H1 (cell line): ENCODE measurements around the gene ALDH4A1. TPM values are rescaled to one million over a fixed set of nuclear protein-coding genes. Genes with fewer than 3 reads are reported as not detected.

ENCODE experiments used
- ATF3 ChIP-seq: IDR thresholded peaks from 2 replicates; pipeline ENCODE4 v1.6.1; 2011; ENCODE audit warnings: low read depth, mild to moderate bottlenecking, low read length; ENCODE audit not compliant: insufficient read depth
- BACH1 ChIP-seq: IDR thresholded peaks from 2 replicates; pipeline ENCODE4 v1.6.1; 2012; ENCODE audit warnings: low read length, improper control_type of control experiment
- CTCF ChIP-seq, 3 experiments: IDR thresholded peaks; 1 replicate in 2 of 3; 2 replicates in 1 of 3; pipeline versions ENCODE4 v1.5.1 to v1.6.1; 2011; ENCODE audit warnings: low read length in 3 of 3, mild to moderate bottlenecking in 3 of 3, inconsistent platforms in 2 of 3, low read depth in 1 of 3, moderate library complexity in 1 of 3; ENCODE audit not compliant: insufficient read depth in 1 of 3; ENCODE audit errors: control extremely low read depth in 1 of 3
- E2F6 ChIP-seq: IDR thresholded peaks from 2 replicates; pipeline ENCODE4 v1.6.1; 2012; ENCODE audit warnings: inconsistent platforms
- GABPA ChIP-seq: IDR thresholded peaks from 2 replicates; pipeline ENCODE4 v1.6.1; 2011; ENCODE audit warnings: mild to moderate bottlenecking, low read length, moderate library complexity, borderline replicate concordance; ENCODE audit not compliant: insufficient read depth
- HDAC2 ChIP-seq, 2 experiments: fragments of 300-600 bp in 1 of 2; sonication (generic) in 1 of 2; IDR thresholded peaks; 2 replicates each; pipeline ENCODE4 v1.6.1; 2011 to 2012; ENCODE audit warnings: low read depth in 2 of 2, low read length in 2 of 2, mild to moderate bottlenecking in 2 of 2, moderate library complexity in 2 of 2, borderline replicate concordance in 1 of 2, inconsistent platforms in 1 of 2
- KDM1A ChIP-seq: fragments of 200-600, 300-600 bp; sonication (generic); IDR thresholded peaks from 2 replicates; pipeline ENCODE4 v1.7.1; 2016; ENCODE audit warnings: mild to moderate bottlenecking, low read length, borderline replicate concordance
- KDM4A ChIP-seq: IDR thresholded peaks from one replicate; pipeline ENCODE4 v1.7.1; 2012; ENCODE audit warnings: low read depth, mild to moderate bottlenecking, moderate library complexity, low read length, inconsistent platforms; ENCODE audit not compliant: severe bottlenecking
- POLR2A ChIP-seq, 2 experiments: IDR thresholded peaks; 1 replicate in 1 of 2; 2 replicates in 1 of 2; pipeline ENCODE4 v1.6.1; 2011; ENCODE audit warnings: low read depth in 2 of 2, low read length in 2 of 2, mild to moderate bottlenecking in 2 of 2; ENCODE audit errors: control extremely low read depth in 1 of 2
- RXRA ChIP-seq: IDR thresholded peaks from 2 replicates; pipeline ENCODE4 v1.6.1; 2011; ENCODE audit warnings: low read depth, mild to moderate bottlenecking, low read length, moderate library complexity; ENCODE audit not compliant: insufficient read depth
- SIN3A ChIP-seq, 2 experiments: IDR thresholded peaks in 1 of 2; conservative IDR thresholded peaks in 1 of 2; 2 replicates each; pipeline ENCODE4 v1.6.1; 2011 to 2012; ENCODE audit warnings: low read length in 2 of 2, improper control_type of control experiment in 1 of 2, low read depth in 1 of 2, mild to moderate bottlenecking in 1 of 2
- SP1 ChIP-seq: IDR thresholded peaks from 2 replicates; pipeline ENCODE4 v1.6.1; 2011; ENCODE audit warnings: low read depth, low read length
- SUZ12 ChIP-seq: fragments of 200-600 bp; sonication (generic); IDR thresholded peaks from 2 replicates; pipeline ENCODE4 v1.6.1; 2012; ENCODE audit warnings: mild to moderate bottlenecking, inconsistent platforms, low read length, moderate library complexity, mixed read lengths
- TAF1 ChIP-seq: IDR thresholded peaks from 2 replicates; pipeline ENCODE4 v1.6.1; 2011; ENCODE audit warnings: mild to moderate bottlenecking, low read depth, low read length
- TBP ChIP-seq: IDR thresholded peaks from 2 replicates; pipeline ENCODE4 v1.6.1; 2011; ENCODE audit warnings: low read depth, low read length, improper control_type of control experiment
- TEAD4 ChIP-seq: IDR thresholded peaks from 2 replicates; pipeline ENCODE4 v1.6.1; 2012; ENCODE audit warnings: low read depth, low read length, inconsistent platforms, mixed read lengths
- YY1 ChIP-seq: IDR thresholded peaks from 2 replicates; pipeline ENCODE4 v1.6.1; 2011; ENCODE audit warnings: low read depth, mild to moderate bottlenecking, low read length
- polyA plus RNA-seq, 7 experiments: library from polyadenylated mRNA; depleted of rRNA in 3 of 7; stranded (reverse) in 5 of 7; unstranded in 2 of 7; fragments of >200 nt in 5 of 7; fragments of 200-250 nt in 2 of 7; gene quantifications; 1 replicate in 5 of 7; 2 replicates in 1 of 7; 4 replicates in 1 of 7; pipeline versions ENCODE4 v1.2.1 to v1.2.3, GENCODE V29; 2011 to 2013; ENCODE audit warnings: missing spikeins in 2 of 7, mixed read lengths in 2 of 7
- total RNA-seq: library from RNA; stranded (reverse); fragmentation: NEBNext Ultra II Directional; extraction: Animal tissue kit (Norgen Biotek cat#: 25700); gene quantifications from 2 replicates; pipeline ENCODE4 v1.2.1, GENCODE V29; 2021

Gene ALDH4A1
- total and polyA plus RNA-seq, 2 of the 8 experiments (the other 6 are each of a cell fraction or from before 2014, with no cell fraction given), result 30.3 to 35.9 TPM

GRCh38 chr1:18913065-18913835 is 10.9 kb upstream of the ALDH4A1 start (continued):
- TF ChIP-seq SUZ12 (no peak), POLR2A (IDR thresholded peaks at IDR 0.05; ENCODE audit: control extremely low read depth in 1 of 2, low read depth in 2 of 2, low read length in 2 of 2) (no peak), BACH1 (no peak), RXRA (no peak), CTCF (IDR thresholded peaks at IDR 0.05; ENCODE audit: control extremely low read depth in 1 of 3, insufficient read depth in 1 of 3, low read depth in 1 of 3, low read length in 3 of 3) (peak; percentile 97 to 100 (median 100)), KDM1A (no peak), SP1 (no peak), TEAD4 (no peak), SIN3A (conservative IDR thresholded peaks at IDR 0.05 in 1 of 2, IDR thresholded peaks at IDR 0.05 in 1 of 2; ENCODE audit: low read depth in 1 of 2, low read length in 2 of 2) (0 out of 4 replicates have a peak, but pooled peaks of 1 of the 2 experiments have one; percentile 27), HDAC2 (IDR thresholded peaks at IDR 0.05; ENCODE audit: borderline replicate concordance in 1 of 2, low read depth in 2 of 2, low read length in 2 of 2) (0 out of 4 replicates have a peak, but pooled peaks of 1 of the 2 experiments have one; percentile 24), KDM4A (no peak), GABPA (no peak), YY1 (peak; percentile 62; the same call in 1 of the 2 replicates), ATF3 (peak; percentile 57; the same call in 1 of the 2 replicates), TBP (no peak; the same call in 1 of the 2 replicates), TAF1 (0 out of 2 replicates have a peak, but pooled peaks have one; percentile 32), E2F6 (0 out of 2 replicates have a peak, but pooled peaks have one; percentile 16)
